GM12891 (cell line): ENCODE data around the gene PATZ1. TPM values are rescaled to one million over a fixed set of nuclear protein-coding genes. Genes with fewer than 3 reads are reported as not detected.
"Not testable (repeated sequence)": the region's sequence is repeated elsewhere in the genome, so short reads cannot be mapped to it uniquely, and the experiment has no call there.

Source experiments
- DNase-seq: peaks from one replicate; pipeline ENCODE4 v3.0.0; 2011; ENCODE audit warnings: low spot score; ENCODE audit not compliant: insufficient read length
- FAIRE-seq: peaks from 2 replicates; lab custom pipeline; 2011; peaks lifted over from hg19 to GRCh38; lab: Jason Lieb, UNC
- PAX5 ChIP-seq: IDR thresholded peaks from 2 replicates; pipeline ENCODE4 v1.6.1; 2011; ENCODE audit warnings: low read length, moderate library complexity, mild to moderate bottlenecking; ENCODE audit not compliant: insufficient read depth, severe bottlenecking
- POLR2A ChIP-seq: IDR thresholded peaks from 2 replicates; pipeline ENCODE4 v1.6.1; 2011; ENCODE audit warnings: low read depth, low read length, control low read depth
- POLR2AphosphoS5 ChIP-seq: IDR thresholded peaks from 2 replicates; pipeline ENCODE4 v1.6.1; 2011; ENCODE audit warnings: low read depth, low read length, control low read depth
- POU2F2 ChIP-seq: IDR thresholded peaks from 2 replicates; pipeline ENCODE4 v1.6.1; 2011; ENCODE audit warnings: low read depth, mild to moderate bottlenecking, control low read depth, low read length, moderate library complexity
- SPI1 ChIP-seq: IDR thresholded peaks from 2 replicates; pipeline ENCODE4 v1.6.1; 2011; ENCODE audit warnings: low read depth, low read length, control low read depth
- TAF1 ChIP-seq: IDR thresholded peaks from 2 replicates; pipeline ENCODE4 v1.6.1; 2011; ENCODE audit warnings: low read depth, low read length, control low read depth
- polyA plus RNA-seq: library from polyadenylated mRNA; unstranded; fragments of >200 nt; gene quantifications from one replicate; pipeline ENCODE4 v1.2.1, GENCODE V29; 2012; ENCODE audit warnings: low read depth, missing spikeins, inconsistent platforms; ENCODE audit not compliant: missing spikeins

The PATZ1 gene, protein sequence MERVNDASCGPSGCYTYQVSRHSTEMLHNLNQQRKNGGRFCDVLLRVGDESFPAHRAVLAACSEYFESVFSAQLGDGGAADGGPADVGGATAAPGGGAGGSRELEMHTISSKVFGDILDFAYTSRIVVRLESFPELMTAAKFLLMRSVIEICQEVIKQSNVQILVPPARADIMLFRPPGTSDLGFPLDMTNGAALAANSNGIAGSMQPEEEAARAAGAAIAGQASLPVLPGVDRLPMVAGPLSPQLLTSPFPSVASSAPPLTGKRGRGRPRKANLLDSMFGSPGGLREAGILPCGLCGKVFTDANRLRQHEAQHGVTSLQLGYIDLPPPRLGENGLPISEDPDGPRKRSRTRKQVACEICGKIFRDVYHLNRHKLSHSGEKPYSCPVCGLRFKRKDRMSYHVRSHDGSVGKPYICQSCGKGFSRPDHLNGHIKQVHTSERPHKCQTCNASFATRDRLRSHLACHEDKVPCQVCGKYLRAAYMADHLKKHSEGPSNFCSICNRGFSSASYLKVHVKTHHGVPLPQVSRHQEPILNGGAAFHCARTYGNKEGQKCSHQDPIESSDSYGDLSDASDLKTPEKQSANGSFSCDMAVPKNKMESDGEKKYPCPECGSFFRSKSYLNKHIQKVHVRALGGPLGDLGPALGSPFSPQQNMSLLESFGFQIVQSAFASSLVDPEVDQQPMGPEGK
- 14.3 TPM for polyA plus RNA-seq

GRCh38 chr22:31346255-31346732 is at the start of gene PATZ1:
TSS of gene PATZ1 (minus strand) at chr22:31346346. CDS start at chr22:31345602, 744 bp downstream.
- DNase-seq = peak; percentile 79
- peak; percentile 84 for TF ChIP-seq SPI1
- peak; percentile 63 for TF ChIP-seq TAF1
- TF ChIP-seq PAX5 = no peak
- peak; percentile 74 for FAIRE-seq

DNA sequence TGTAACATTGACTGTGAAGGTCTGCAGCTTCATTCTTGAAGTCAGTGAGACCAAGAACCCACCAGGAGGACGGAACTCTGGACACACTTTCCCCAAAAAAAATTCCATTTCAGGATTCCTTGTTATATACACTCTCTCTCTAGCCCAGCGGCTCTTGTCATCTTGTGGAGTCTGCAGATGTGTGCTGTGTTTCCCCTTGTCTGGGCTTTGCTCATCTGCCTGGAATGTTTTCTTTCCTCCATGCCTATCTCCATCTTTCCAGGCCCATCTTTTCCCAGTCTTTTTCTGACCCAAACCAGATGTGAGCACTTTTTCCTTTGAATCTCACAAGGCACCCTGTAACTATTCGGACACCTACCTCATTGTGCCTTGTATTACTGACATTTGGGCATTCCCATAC is 48.2 kb upstream of the PATZ1 start:
- no peak for DNase-seq
- TF ChIP-seq POU2F2 (no peak), PAX5 (no peak), POLR2AphosphoS5 (no peak)
- FAIRE-seq = no peak

GRCh38 chr22:31393893-31394292 is 47.7 kb upstream of the PATZ1 start:
- TF ChIP-seq TAF1 (no peak), PAX5 (no peak), POU2F2 (no peak), POLR2AphosphoS5 (no peak), POLR2A (no peak), SPI1 (no peak)
- no peak for FAIRE-seq

DNA sequence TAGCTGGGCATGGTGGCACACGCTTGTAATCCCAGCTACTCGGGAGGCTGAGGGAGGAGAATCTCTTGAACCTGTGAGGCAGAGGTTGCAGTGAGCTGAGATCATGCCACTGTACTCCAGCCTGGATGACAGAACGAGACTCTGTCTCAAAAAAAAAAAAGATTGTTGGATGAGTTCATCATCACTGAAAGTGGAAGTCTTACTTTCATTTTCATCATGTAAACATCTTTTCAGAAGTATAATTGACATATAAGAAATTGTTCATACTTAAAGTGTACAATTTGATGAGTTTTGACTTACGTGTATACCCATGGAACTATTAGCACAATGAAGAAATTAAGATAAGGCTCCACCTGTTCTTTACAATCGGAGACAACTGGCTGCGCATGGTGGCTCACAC is 32.5 kb upstream of the PATZ1 start:
- not testable (repeated sequence) for FAIRE-seq

More at GRCh38 chr22:31393893-31394292, 47.7 kb upstream of the PATZ1 start:
- DNase-seq = no peak

GRCh38 chr22:31378123-31378522 is 32.0 kb upstream of the PATZ1 start:
- DNase-seq (no peak), FAIRE-seq (no peak)
- no peak for TF ChIP-seq PAX5
- TF ChIP-seq TAF1 = no peak
- TF ChIP-seq POU2F2 = no peak
- TF ChIP-seq SPI1 = no peak
- no peak for TF ChIP-seq POLR2A
- no peak for TF ChIP-seq POLR2AphosphoS5

More for the DNA sequence above, 32.5 kb upstream of the PATZ1 start:
- not testable (repeated sequence) for DNase-seq

DNA sequence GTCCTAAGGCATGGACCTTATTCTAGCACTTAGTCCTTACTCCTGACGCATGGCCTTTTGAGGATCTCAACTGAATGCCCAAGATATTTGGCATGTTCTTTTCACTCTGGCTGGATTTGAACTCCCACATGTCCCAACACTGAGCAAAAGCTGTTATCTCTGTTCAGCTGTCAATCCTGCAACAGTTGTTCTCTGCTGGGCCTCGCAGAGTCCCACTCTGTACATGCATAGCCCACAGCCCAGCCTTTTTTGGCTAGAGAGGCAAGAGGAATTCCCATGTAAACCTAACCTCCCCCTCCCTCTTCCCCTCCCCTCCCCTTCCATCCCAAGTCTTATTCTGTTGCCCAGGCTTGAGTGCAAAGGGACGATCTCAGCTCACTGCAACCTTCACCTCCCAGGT is 31.5 kb upstream of the PATZ1 start:
- FAIRE-seq (no peak), DNase-seq (no peak)
- TF ChIP-seq PAX5 = no peak

GRCh38 chr22:31367426-31367825 is 21.3 kb upstream of the PATZ1 start:
- FAIRE-seq (no peak), DNase-seq (no peak)

GRCh38 chr22:31363885-31364465 is 17.8 kb upstream of the PATZ1 start:
- DNase-seq (no peak), FAIRE-seq (no peak)
- no peak for TF ChIP-seq TAF1

More at GRCh38 chr22:31367426-31367825, 21.3 kb upstream of the PATZ1 start:
- no peak for TF ChIP-seq POLR2A
- no peak for TF ChIP-seq SPI1
- TF ChIP-seq POLR2AphosphoS5 = no peak
- TF ChIP-seq PAX5 = no peak
- TF ChIP-seq TAF1 = no peak

GRCh38 chr22:31361743-31362142 is 15.6 kb upstream of the PATZ1 start:
- FAIRE-seq (no peak), DNase-seq (no peak)
- TF ChIP-seq TAF1 (no peak), POU2F2 (no peak), POLR2AphosphoS5 (no peak), PAX5 (no peak), POLR2A (no peak), SPI1 (no peak)

DNA sequence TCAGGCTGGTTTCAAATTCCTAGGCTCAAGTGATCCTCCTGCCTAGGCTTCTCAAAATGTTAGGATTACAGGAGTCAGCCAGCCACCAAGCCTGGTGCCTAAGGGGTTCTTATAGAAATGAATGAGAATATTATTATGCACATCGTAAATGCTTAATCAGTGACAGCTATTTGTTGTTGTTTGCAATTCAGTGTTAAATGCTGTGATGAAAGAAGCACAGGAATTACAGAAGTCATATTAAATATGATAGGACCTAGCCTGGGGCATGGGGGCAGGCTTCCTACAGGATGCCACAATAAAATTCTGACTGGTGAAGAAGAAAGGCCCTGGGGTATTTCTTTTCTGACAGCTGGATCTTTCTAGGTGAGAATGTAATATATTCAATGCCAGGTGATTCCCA is 13.9 kb upstream of the PATZ1 start:
- DNase-seq = no peak
- TF ChIP-seq POLR2A = no peak
- TF ChIP-seq TAF1 = no peak
- no peak for TF ChIP-seq POLR2AphosphoS5
- TF ChIP-seq POU2F2 = no peak
- TF ChIP-seq SPI1 = no peak
- no peak for TF ChIP-seq PAX5
- FAIRE-seq = no peak
